LNCAP (cell line): ENCODE measurements around the gene COL6A3.

Source experiments
- TF ChIP-seq, protein P1 (sequence below): fragments of 450-650 bp; IDR thresholded peaks from 2 replicates; pipeline ENCODE4 v1.5.1; 2017; ENCODE audit warnings: mild to moderate bottlenecking

COL6A3 gene

DNA sequence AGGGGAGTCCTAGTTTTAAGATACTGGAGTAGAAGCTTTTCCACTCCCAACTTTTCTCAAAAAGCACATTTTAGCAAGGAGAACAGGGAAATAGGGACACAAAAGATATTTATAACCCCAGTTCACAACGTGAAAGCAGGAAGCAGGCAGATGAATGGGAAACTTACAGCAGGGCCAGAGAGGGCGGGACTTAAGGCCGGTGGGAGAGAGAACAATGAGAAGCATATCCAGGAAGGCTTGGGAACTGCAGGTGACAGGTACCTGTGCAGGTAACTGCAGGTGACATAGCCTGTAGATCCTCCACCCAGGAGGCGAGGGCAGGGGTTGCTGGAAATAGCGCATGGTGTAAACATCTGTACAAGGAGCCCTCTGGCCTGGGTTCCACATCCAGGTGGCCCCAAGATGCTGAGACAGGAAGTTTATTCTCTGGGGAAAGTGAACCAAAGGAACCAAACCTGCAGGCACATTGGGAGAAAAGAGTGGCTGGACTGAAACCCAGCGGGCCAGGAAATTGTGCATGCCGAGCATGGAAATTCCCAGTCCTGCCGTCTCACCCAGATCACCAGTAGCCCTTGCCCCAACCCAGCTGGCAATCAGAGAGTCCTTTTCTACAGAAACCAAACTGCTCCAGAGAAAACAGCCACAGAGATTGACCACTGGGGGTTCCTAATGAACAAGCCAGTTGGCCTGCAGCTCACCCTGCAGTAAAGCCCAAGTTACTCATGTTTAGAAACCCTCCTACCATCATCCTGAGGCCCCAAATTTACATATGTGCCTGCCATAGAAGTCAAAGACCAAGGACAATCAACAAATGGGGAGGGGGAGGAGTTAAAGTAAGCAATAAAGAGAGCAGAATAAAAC, 24.3 kb upstream of the COL6A3 start:
- TF ChIP-seq, protein P1, sequence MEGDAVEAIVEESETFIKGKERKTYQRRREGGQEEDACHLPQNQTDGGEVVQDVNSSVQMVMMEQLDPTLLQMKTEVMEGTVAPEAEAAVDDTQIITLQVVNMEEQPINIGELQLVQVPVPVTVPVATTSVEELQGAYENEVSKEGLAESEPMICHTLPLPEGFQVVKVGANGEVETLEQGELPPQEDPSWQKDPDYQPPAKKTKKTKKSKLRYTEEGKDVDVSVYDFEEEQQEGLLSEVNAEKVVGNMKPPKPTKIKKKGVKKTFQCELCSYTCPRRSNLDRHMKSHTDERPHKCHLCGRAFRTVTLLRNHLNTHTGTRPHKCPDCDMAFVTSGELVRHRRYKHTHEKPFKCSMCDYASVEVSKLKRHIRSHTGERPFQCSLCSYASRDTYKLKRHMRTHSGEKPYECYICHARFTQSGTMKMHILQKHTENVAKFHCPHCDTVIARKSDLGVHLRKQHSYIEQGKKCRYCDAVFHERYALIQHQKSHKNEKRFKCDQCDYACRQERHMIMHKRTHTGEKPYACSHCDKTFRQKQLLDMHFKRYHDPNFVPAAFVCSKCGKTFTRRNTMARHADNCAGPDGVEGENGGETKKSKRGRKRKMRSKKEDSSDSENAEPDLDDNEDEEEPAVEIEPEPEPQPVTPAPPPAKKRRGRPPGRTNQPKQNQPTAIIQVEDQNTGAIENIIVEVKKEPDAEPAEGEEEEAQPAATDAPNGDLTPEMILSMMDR: no peak

DNA sequence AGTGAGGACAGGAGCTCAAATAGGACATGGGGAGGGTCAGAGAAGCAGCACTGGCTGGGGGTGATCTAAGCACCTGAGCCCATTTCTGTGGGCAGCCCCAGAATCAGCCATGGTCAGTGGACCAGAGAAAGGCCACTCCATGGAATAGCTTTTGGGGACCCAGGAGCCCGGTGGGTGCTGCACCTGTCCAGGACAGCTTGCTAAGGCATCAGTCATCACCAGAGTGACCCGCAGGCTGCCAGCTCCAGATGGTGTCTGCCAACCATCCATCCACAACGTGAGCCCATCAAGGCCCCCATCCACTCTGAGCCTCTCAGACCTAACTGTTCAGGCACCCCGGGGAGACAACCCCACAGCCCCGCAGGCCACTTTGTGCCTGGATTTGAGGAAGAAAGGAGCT, 23.6 kb upstream of the COL6A3 start:
- TF ChIP-seq, protein P1: no peak

DNA sequence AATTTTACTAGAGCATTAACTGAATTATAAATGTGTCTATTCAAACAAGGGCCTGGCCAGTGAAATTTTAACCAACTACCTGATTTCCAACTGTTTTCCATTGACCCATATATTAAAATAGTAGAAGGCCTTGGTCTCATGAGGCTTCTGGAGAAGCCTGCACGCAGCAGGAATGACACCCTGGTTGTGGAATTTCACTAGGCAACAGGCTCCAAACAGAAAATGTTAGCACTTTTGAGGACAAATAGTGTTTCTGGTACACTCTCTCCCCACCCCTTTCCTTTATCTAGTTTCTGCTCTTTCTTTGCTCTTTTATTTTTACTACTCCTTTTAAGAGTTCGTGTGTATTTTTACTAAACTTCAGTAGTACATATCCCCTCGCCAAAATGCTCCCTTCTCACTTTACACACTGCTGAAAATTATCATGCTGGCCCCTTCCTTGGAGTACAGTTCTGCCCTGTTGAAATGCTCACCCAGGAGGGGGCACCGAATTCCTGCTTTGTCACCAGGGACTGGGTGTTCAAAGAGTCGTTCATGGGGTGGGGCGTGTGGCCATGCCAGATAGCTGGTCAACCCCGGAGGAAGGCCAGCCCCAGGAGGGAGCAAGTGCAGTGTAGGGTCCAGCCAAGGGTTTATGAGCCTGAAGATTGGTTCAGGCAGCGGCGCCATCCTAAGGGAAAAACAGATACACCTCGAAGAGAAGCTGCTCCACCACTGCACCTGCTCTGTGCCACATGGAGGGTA, 22.1 kb upstream of the COL6A3 start:
- TF ChIP-seq, protein P1: no peak

DNA sequence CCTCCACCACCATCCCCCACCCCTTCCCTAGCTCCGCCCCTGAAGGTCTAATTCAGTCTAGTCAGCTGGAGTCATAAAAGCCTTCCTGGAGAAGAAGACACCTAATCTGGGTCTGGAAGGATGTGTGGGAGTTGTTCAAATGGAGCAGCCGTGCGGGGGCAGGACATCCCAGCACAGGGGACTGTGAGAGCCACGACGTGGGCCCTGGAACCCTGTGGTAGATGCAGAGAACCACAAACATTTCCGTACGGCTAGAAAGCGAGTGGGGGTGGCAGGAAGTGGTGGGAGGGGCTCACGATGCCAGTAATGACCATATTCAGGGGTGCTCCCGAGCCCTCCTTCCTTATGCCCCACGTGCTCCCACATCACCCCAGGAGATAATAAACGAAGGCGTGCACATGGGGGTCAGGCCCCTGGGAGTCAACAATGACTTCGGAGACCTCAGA, 20.9 kb upstream of the COL6A3 start:
- TF ChIP-seq, protein P1: no peak

DNA sequence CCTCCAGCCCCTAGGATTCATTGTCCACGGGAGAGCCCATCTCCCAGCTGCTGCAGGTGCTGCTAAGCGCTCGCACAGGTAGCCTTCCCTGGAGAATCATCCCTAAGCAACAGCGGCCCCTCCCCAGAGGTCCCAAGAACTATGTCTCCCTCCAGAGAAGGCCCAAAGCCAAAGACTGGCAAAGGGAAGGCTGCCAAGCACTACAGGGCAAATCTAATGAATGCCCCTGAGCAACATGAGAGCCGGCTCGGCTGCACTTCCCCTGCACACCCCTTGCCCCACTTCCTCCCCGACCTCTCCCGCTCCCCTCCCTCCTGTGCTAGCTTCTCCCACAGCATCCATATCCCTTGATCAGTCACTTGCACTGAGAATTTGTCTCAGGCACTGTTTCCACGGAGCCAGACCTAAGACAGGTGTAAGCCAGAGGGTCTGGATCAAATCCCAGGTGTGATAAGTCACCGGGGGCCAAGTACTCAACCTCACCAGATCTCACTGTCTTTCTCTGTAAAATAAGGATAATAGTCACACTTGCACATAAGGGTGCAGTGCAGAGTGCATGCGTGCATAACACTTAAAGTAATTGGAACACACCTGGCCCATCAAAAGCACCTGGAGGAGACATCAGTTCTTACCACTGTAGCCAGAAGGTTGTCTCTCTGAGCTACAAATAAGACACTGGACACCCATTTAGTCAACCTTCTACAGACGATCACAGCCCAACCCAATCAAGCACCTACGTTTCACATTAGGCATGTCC, 20.1 kb upstream of the COL6A3 start:
- TF ChIP-seq, protein P1: no peak

DNA sequence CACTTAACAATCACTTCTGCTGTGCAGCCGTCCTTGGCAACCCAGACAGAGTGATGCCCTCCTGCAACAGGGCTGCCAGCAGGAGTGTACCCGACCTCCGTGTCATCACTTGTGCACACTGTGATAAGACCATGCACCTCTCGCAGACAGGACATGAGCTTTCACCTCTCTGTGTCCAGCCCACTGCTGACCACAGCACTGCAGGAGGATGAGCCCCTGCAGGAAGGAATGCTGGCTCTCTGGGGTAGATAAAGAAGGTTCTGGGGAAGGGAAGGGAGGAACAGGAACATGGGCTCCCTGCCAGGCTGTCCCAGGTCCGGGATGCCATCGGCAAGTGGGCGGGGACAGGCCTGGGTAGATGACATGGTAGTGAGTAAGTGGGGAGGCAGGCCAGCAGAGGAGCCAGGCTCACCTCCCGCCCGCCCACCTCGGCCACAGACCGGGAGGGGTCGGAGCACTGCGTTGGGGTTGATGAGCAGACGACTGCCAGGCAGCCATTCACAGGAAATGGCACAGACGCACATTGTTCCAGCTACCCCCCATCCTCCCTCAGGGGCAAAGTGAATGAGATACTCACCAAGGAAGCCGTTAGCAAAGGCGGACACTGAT, 18.6 kb upstream of the COL6A3 start:
- TF ChIP-seq, protein P1: no peak

DNA sequence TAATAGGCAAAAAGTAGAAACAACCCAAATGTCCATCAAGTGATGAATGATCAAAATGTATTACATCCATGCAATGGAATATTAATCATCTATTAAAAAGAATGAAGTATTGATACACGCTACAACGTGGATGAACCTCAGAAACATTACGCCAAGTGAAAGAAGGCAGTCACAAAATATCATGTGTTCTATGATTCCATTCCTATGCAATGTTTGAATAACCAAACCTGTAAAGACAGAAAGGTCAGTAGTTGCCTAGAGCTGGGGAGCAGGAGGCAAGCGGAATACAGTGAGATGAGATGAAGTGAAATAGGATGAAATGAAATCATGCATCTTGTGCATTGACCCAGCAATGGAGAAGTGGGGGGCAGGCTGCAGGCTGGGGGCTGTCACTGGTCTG, 17.9 kb upstream of the COL6A3 start:
- TF ChIP-seq, protein P1: no peak
